Activated T-helper 1 cell treated with anti-CD3 and anti-CD28 coated beads, Interleukin-12 subunit alpha, Interleukin-12 subunit beta, Interleukin-2, Interleukin-4 antibody, amounts not matched to agents 30 ng/mL and 10 ng/mL and 1 ng/mL, durations not matched to agents 14 hours and 24 hours and 36 hours (primary cell): ENCODE results near the gene HEATR1. TPM values are rescaled to one million over a fixed set of nuclear protein-coding genes. Genes with fewer than 3 reads are reported as not detected.
A peak's percentile ranks its signal among the peaks of the same experiment; 100 is the strongest.

ENCODE experiments used
- DNase-seq: peaks from one replicate; pipeline ENCODE4 v3.0.0; 2021; ENCODE audit warnings: low spot score
- H3K27ac Mint-ChIP-seq: one replicate; pipeline ENCODE4 v1.8.0; 2021; ENCODE audit warnings: mild to moderate bottlenecking, mixed read lengths
- H3K27me3 Mint-ChIP-seq: one replicate; pipeline ENCODE4 v1.8.0; 2022; ENCODE audit warnings: mild to moderate bottlenecking, moderate library complexity, mixed read lengths; ENCODE audit not compliant: insufficient read depth
- H3K36me3 Mint-ChIP-seq: one replicate; pipeline ENCODE4 v1.8.0; 2021; ENCODE audit warnings: low read depth, mixed read lengths
- H3K4me1 Mint-ChIP-seq: one replicate; pipeline ENCODE4 v1.8.0; 2021; ENCODE audit warnings: low read depth, mixed read lengths
- H3K4me3 Mint-ChIP-seq: one replicate; pipeline ENCODE4 v1.8.0; 2021; ENCODE audit warnings: mild to moderate bottlenecking, moderate library complexity, mixed read lengths
- H3K9me3 Mint-ChIP-seq: one replicate; pipeline ENCODE4 v1.8.0; 2021; ENCODE audit warnings: mixed read lengths
- intact Hi-C: fragments of 100-400 bp; cut with micrococcal nuclease; formaldehyde crosslinking; loops from one replicate; pipeline ENCODE4 v1.15.1; 2024
- total RNA-seq: library from RNA; stranded (reverse); gene quantifications from 2 replicates; pipeline ENCODE4 v1.2.3, GENCODE V29; 2022

The HEATR1 gene
- total RNA-seq, 1 donor from 2014 or later = 85.2 TPM

GRCh38 chr1:236524142-236524894 lies 80.0 kb downstream of the HEATR1 start:
- intact Hi-C loops = loop anchor here (1.0 to 10.0 kb wide), 8 partner anchors 8 to 1020 kb away; partner anchors contain the start of genes B3GALNT2, HEATR1 and MTR
- DNase-seq = peak; percentile 64
- Mint-ChIP-seq H3K36me3 (peaks cover 27% of the 10 kb centered on the region), H3K9me3 (no peaks in the 10 kb centered on the region), H3K27ac (peak overlapping the region; percentile 100), H3K4me3 (peak overlapping the region; percentile 99), H3K27me3 (no peaks in the 10 kb centered on the region), H3K4me1 (peaks cover 36% of the 10 kb centered on the region)

DNA sequence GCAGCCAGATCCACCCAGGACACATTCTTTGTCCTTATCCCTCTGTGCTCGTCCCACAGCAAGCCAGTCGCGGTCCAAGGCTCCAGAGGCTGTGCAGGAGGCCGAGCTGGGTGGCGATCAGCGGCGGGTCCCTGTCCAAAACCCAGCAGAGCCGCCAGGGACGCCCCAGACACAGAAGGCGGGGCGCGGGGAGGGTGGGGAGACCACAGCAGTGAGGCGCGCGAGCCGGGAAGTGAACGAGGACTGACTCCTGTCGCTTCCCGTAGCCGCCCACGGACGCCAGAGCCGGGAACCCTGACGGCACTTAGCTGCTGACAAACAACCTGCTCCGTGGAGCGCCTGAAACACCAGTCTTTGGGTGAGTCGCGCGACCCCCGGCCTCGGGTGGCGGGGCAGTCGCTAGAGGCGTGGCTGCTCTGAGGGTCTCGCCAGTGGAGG lies 80.6 kb downstream of the HEATR1 start, which contains the start of gene LGALS8:
Gene LGALS8, plus strand, starts transcription at position 279 of the 438 bp plus-strand sequence. CDS start 2,089 bp downstream, outside the sequence.
- peaks cover 36% of the 10 kb centered on the region for H3K4me1 Mint-ChIP-seq
- DNase-seq = peak; percentile 78
- peaks cover 24% of the 10 kb centered on the region for H3K36me3 Mint-ChIP-seq
- no peaks in the 10 kb centered on the region for H3K27me3 Mint-ChIP-seq
- intact Hi-C loops = loop anchor here (1.0 to 10.0 kb wide), 9 partner anchors 7 to 1019 kb away; partner anchors contain the start of genes B3GALNT2, GPR137B, HEATR1 and MTR
- H3K9me3 Mint-ChIP-seq = no peaks in the 10 kb centered on the region
- peak within 1 kb of the TSS; percentile 99 for H3K4me3 Mint-ChIP-seq
- peak within 1 kb of the TSS; percentile 100 for H3K27ac Mint-ChIP-seq

- H3K27ac Mint-ChIP-seq = peak overlapping the region; percentile 100
- H3K4me3 Mint-ChIP-seq = peak overlapping the region; percentile 99
- DNase-seq = no peak
- intact Hi-C loops = loop anchor here (2.0 to 10.0 kb wide), 3 partner anchors 380 to 1018 kb away; partner anchors contain the start of genes B3GALNT2 and GPR137B
- H3K36me3 Mint-ChIP-seq = peaks cover 22% of the 10 kb centered on the region
- no peaks in the 10 kb centered on the region for H3K9me3 Mint-ChIP-seq
- H3K27me3 Mint-ChIP-seq = no peaks in the 10 kb centered on the region
- H3K4me1 Mint-ChIP-seq = peaks cover 42% of the 10 kb centered on the region
These were observed 81.2 kb downstream of the HEATR1 start for GRCh38 chr1:236522937-236523703.

DNA sequence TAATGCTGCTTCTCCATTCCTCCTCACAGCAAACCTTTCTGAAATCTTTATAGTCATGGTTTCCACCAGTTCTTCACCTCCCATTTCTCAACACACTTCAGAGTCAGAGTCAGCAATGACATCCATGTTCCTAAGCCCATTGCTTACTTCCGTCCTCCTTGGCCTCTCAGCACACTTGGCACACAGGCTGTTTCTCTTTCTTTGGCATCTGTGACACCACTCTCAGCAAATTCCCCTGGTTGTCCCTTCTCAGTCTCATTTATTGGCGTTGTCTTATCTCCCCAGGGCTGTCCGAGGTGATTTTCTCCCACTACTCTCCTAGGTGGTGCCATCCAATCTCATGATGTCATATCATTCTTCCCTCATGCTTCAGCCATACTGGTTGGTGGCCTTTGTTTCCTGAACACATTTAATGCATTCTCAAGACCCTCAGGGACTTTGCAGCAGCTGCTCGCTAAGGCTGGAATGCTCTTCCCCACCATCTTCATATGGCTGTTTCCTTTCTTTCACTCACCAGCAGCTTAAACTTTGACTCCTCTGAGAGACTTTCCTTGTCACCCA lies 83.8 kb downstream of the HEATR1 start:
- Mint-ChIP-seq H3K9me3 (no peaks in the 10 kb centered on the region), H3K4me1 (peaks cover 49% of the 10 kb centered on the region), H3K27ac (no peak overlapping the region), H3K27me3 (no peaks in the 10 kb centered on the region), H3K36me3 (peaks cover 6% of the 10 kb centered on the region), H3K4me3 (no peak overlapping the region)
- intact Hi-C loops = loop anchor here (5.0 to 10.0 kb wide), 2 partner anchors 398 to 1016 kb away; partner anchors contain the start of gene B3GALNT2
- DNase-seq = no peak

GRCh38 chr1:236518322-236518721 lies 86.0 kb downstream of the HEATR1 start:
- no peak for DNase-seq
- Mint-ChIP-seq H3K36me3 (peaks cover 3% of the 10 kb centered on the region), H3K4me1 (peaks cover 39% of the 10 kb centered on the region), H3K27me3 (no peaks in the 10 kb centered on the region), H3K4me3 (no peak overlapping the region), H3K9me3 (no peaks in the 10 kb centered on the region), H3K27ac (no peak overlapping the region)
- intact Hi-C loops = no loop called here

DNA sequence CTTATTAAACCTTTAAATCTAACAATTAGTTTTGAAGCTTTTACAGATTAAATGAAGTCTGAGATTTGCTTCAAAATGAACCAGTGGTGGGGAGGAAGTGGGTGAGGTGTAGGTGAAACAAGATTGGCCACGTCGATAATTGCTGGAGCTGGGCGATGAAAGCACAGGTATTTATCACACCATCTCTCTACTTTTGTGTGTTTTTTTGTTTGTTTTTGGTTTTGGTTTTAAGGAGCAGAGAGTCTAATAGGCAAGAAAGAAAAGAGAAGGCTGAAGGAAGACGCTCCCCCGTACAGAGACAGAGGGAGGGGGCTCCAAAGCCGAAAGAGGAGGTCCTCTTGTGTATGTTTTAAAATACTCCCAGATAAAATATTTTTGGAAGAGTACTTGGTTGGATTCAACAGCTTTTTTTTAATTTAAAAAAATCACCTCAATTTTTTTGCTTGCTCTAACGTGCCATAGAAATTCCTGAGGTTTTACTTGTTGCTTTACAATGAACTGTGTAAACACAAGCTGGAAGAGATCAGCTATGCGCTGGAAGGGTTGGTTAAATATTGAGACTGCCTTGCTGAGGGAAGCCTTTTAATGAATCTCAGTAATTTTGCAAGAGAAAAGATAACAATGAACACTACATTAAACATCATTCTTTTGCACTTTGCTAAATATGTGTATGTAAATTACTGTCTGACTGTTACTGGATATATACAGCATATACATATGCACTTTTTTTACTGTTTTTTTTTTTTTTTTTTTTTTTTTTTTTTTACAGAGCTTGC lies 87.2 kb downstream of the HEATR1 start:
- Mint-ChIP-seq H3K27me3 (no peaks in the 10 kb centered on the region), H3K27ac (peak overlapping the region; percentile 41), H3K4me3 (peak overlapping the region; percentile 68), H3K4me1 (peaks cover 29% of the 10 kb centered on the region), H3K36me3 (peaks cover 3% of the 10 kb centered on the region), H3K9me3 (no peaks in the 10 kb centered on the region)
- intact Hi-C loops = loop anchor here (1.0 kb wide), 1 partner anchor 7 kb away; no protein-coding TSS in a partner anchor
- DNase-seq = peak; percentile 37

GRCh38 chr1:236515443-236515958 lies 88.8 kb downstream of the HEATR1 start:
- Mint-ChIP-seq H3K27ac (no peak overlapping the region), H3K4me1 (peaks cover 29% of the 10 kb centered on the region), H3K36me3 (no peaks in the 10 kb centered on the region), H3K27me3 (no peaks in the 10 kb centered on the region), H3K4me3 (no peak overlapping the region), H3K9me3 (no peaks in the 10 kb centered on the region)
- intact Hi-C loops = no loop called here
- no peak for DNase-seq

GRCh38 chr1:236514703-236515442 lies 89.4 kb downstream of the HEATR1 start:
- Mint-ChIP-seq H3K4me3 (no peak overlapping the region), H3K9me3 (no peaks in the 10 kb centered on the region), H3K36me3 (no peaks in the 10 kb centered on the region), H3K4me1 (peaks cover 29% of the 10 kb centered on the region), H3K27ac (no peak overlapping the region), H3K27me3 (no peaks in the 10 kb centered on the region)
- intact Hi-C loops = no loop called here
- DNase-seq = no peak

DNA sequence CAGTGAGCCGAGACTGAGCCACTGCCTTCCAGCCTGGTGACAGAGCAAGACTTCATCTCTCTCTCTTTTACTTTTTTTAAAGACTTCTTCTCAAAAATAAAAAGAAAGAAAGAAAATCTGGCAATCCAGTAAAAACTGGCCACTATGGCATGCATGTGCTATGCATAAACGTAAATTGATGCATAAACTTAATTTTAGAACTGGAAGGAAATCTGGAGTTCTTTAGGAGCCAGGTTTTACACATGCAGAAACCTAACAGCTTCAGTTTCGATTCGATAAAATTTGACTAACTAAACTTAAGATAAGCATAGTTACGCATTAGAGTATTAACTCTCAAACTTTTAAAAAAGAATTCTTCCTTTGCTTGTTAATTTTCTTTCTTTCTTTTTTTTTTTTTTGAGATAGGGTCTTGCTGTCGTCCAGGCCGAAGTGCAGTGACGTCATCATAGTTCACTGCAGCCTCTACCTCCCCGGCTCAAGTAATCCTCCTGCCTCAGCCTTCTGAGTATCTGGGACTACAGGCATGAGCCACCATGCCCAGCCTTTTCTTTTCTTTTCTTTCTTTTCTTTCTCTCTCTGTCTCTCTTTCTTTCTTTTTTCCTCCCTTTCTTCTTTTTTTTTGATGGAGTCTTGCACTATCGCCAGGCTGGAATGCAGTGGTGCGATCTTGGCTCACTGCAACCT lies 92.4 kb downstream of the HEATR1 start:
- H3K36me3 Mint-ChIP-seq = no peaks in the 10 kb centered on the region
- no peaks in the 10 kb centered on the region for H3K9me3 Mint-ChIP-seq
- intact Hi-C loops = no loop called here
- no peak for DNase-seq
- H3K4me3 Mint-ChIP-seq = no peak overlapping the region
- H3K27me3 Mint-ChIP-seq = no peaks in the 10 kb centered on the region
- peaks cover 22% of the 10 kb centered on the region for H3K4me1 Mint-ChIP-seq
- no peak overlapping the region for H3K27ac Mint-ChIP-seq

DNA sequence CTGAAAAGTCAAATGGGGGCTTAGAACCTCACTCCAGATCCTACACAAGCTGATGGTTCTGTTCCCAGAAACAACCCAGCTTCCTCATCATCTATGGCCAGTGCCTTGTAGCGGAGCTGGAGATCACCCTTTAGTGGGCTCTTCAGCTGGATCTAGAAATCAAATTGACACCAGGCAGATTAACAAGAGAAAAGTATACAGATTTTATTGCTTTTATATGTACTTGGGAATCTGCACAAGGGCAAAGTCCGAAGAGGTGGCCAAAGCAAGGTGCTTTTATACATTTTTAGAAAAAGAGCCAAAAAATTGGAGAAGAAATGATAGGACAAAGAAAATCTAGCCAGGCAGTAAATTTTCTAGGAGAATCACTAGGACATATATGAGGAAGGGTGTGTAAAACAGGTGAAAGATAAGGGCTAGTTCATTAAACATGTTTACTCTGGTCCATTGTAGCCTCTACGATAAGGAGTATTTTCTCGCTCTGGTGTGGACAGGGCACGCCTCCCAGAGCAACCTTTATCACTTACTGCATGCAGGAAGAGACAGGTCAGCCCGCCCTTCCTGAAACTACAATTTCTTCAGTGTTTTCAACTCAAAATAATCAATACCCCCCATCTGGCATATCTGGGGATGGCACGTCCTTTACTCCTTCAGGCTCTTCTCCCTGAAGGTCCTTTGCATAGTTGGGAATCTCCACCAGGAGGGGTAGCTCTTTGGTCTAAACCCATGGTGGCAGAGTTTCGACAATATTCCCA lies 94.5 kb downstream of the HEATR1 start:
- Mint-ChIP-seq H3K9me3 (no peaks in the 10 kb centered on the region), H3K27me3 (peaks cover 2% of the 10 kb centered on the region), H3K27ac (no peak overlapping the region), H3K36me3 (no peaks in the 10 kb centered on the region), H3K4me3 (no peak overlapping the region), H3K4me1 (peaks cover 9% of the 10 kb centered on the region)
- intact Hi-C loops = no loop called here
- no peak for DNase-seq
